Uterus (tissue), 2 donors: ENCODE measurements around the gene GPR78.

Experiments
- CTCF ChIP-seq, 4 experiments: fragments of 200-600 bp in 2 of 4; fragments of 450-650 bp in 2 of 4; sonication (generic) in 2 of 4; IDR thresholded peaks; one replicate each; pipeline ENCODE4 v1.5.1; 2016 to 2019; ENCODE audit warnings: antibody characterized with exemption in 4 of 4, mild to moderate bottlenecking in 2 of 4, moderate library complexity in 1 of 4
- POLR2A ChIP-seq, 2 donors: fragments of 450-650 bp; IDR thresholded peaks; one replicate each; pipeline ENCODE4 v1.6.1; 2016; ENCODE audit warnings: antibody characterized with exemption in 2 of 2, mild to moderate bottlenecking in 1 of 2, moderate library complexity in 1 of 2

GRCh38 chr4:8617486-8618040 is 37.4 kb downstream of the GPR78 start:
- no peak for TF ChIP-seq CTCF (IDR thresholded peaks at IDR 0.05)
- no peak for TF ChIP-seq POLR2A (IDR thresholded peaks at IDR 0.05)
